MCF 10A (cell line): Measurements from ENCODE around the gene COX10. TPM values are rescaled to one million over a fixed set of nuclear protein-coding genes. Genes with fewer than 3 reads are reported as not detected.
A peak's percentile ranks its signal among the peaks of the same experiment; 100 is the strongest.
"Not testable (repeated sequence)": the region's sequence is repeated elsewhere in the genome, so short reads cannot be mapped to it uniquely, and the experiment has no call there.

Experiments used
- Bru-seq: library from RNA; stranded (reverse); fragments of 400-500 nt; gene quantifications from one replicate; lab custom pipeline; 2021; lab: Mats Ljungman, UMichigan
- BruChase-seq, 2 experiments: library from RNA; stranded (reverse); fragments of 400-500 nt; gene quantifications; one replicate each; lab custom pipeline; 2021; lab: Mats Ljungman, UMichigan
- BruUV-seq: library from RNA; stranded (reverse); fragments of 400-500 nt; replicated peaks from 2 replicates; lab custom pipeline; 2021; lab: Mats Ljungman, UMichigan
- CTCF ChIA-PET: fragments of 300-600 bp; sonication (Branson Sonifier 250); formaldehyde crosslinking; extraction: SDS; loops from one replicate; lab custom pipeline; 2021; ENCODE audit warnings: antibody characterized with exemption, inconsistent platforms; lab: Yijun Ruan, JAX
- POLR2A ChIA-PET: fragments of 300-600, 350-650 bp; sonication (Branson Sonifier 250); formaldehyde crosslinking; extraction: SDS; loops from one replicate; lab custom pipeline; 2020; ENCODE audit warnings: antibody characterized with exemption, inconsistent platforms; lab: Yijun Ruan, JAX
- DNase-seq: peaks from one replicate; pipeline ENCODE4 v3.0.0-alpha.2; 2018; ENCODE audit not compliant: unreplicated experiment
- H3K27ac Mint-ChIP-seq: one replicate; pipeline ENCODE4 v1.8.0; 2022; ENCODE audit warnings: mild to moderate bottlenecking, low read depth, mixed read lengths; ENCODE audit not compliant: unreplicated experiment
- H3K27me3 Mint-ChIP-seq: one replicate; pipeline ENCODE4 v1.8.0; 2022; ENCODE audit warnings: mixed read lengths; ENCODE audit not compliant: insufficient read depth, unreplicated experiment
- H3K36me3 Mint-ChIP-seq: one replicate; pipeline ENCODE4 v1.8.0; 2022; ENCODE audit warnings: mild to moderate bottlenecking, moderate library complexity, mixed read lengths; ENCODE audit not compliant: insufficient read depth, unreplicated experiment
- H3K4me1 Mint-ChIP-seq: one replicate; pipeline ENCODE4 v1.8.0; 2022; ENCODE audit warnings: mixed read lengths; ENCODE audit not compliant: insufficient read depth, unreplicated experiment
- H3K4me3 Mint-ChIP-seq: one replicate; pipeline ENCODE4 v1.8.0; 2022; ENCODE audit warnings: mild to moderate bottlenecking, moderate library complexity, mixed read lengths; ENCODE audit not compliant: unreplicated experiment
- H3K9me3 Mint-ChIP-seq: one replicate; pipeline ENCODE4 v1.8.0; 2022; ENCODE audit warnings: mixed read lengths; ENCODE audit not compliant: unreplicated experiment
- CTCF ChIP-seq: fragments of 200-600 bp; IDR thresholded peaks from one replicate; pipeline ENCODE4 v1.8.0; 2022; ENCODE audit warnings: antibody characterized with exemption, mild to moderate bottlenecking; ENCODE audit not compliant: unreplicated experiment
- intact Hi-C: fragments of 100-400 bp; cut with micrococcal nuclease; formaldehyde crosslinking; loops from 2 replicates; pipeline ENCODE4 v1.14.1; 2022
- long read RNA-seq: library from polyadenylated mRNA; stranded (forward); transcript quantifications from one replicate; pipeline ENCODE4 v2.0.0, GENCODE V29; 2022
- total RNA-seq: library from RNA; stranded (reverse); gene quantifications from 2 replicates; pipeline ENCODE4 v1.2.3, GENCODE V29; 2022

Gene COX10
- total RNA-seq (16.4 and 21.0 TPM in 2 replicates), Bru-seq, nascent RNA (percentile 76 among the genes with signal in this experiment), BruChase-seq, experiment 1, labeled RNA remaining after a 6-hour chase (percentile 50 among the genes with signal in this experiment), BruChase-seq, experiment 2, labeled RNA remaining after a 2-hour chase (percentile 59 among the genes with signal in this experiment)
- long read RNA-seq, transcript COX10-204 (6 exons, 1,509 nt) = minor isoform, 7 of 79 reads
- long read RNA-seq, transcript COX10-202 (3 exons, 875 nt) = minor isoform, 6 of 79 reads
- long read RNA-seq, transcript COX10-201 (7 exons, 2,873 nt) = major isoform, 55 of 79 reads
- long read RNA-seq, partial matches to known transcripts = 7 of 79 reads
- long read RNA-seq, other reads (novel, unspliced or antisense) = 4 of 79 reads

GRCh38 chr17:14069251-14070021, at the start of gene COX10:
TSS of gene COX10 (plus strand) at chr17:14069504. CDS start at chr17:14069606, 102 bp downstream.
- ChIA-PET POLR2A (interaction anchor here (0.6 to 4.4 kb wide), 23 partner anchors 8 to 776 kb away, joined by 3 to 46 read pairs (median 4); partner anchors contain the start of gene HS3ST3B1), CTCF (interaction anchor here (0.6 to 1.7 kb wide), 5 partner anchors 233 to 857 kb away, joined by 3 to 5 read pairs (median 4); no protein-coding TSS in a partner anchor)
- Mint-ChIP-seq H3K27ac (peak within 1 kb of the TSS; percentile 96), H3K4me1 (peaks cover 29% of the 10 kb centered on the region), H3K27me3 (no peaks in the 10 kb centered on the region), H3K36me3 (peaks cover 19% of the 10 kb centered on the region), H3K4me3 (peak within 1 kb of the TSS; percentile 95), H3K9me3 (no peaks in the 10 kb centered on the region)
- BruUV-seq = TSS peak; percentile 39
- intact Hi-C loops = loop anchor here (1.0 to 10.0 kb wide), 3 partner anchors 135 to 469 kb away; partner anchors contain the start of gene HS3ST3B1
- no peak for TF ChIP-seq CTCF
- DNase-seq = peak; percentile 92

GRCh38 chr17:14021651-14022294, 47.5 kb upstream of the COX10 start:
- CTCF ChIA-PET, intact Hi-C loops, H3K36me3 Mint-ChIP-seq, H3K27ac Mint-ChIP-seq, POLR2A ChIA-PET, DNase-seq, H3K9me3 Mint-ChIP-seq, H3K4me3 Mint-ChIP-seq, H3K4me1 Mint-ChIP-seq, H3K27me3 Mint-ChIP-seq, BruUV-seq: not testable (repeated sequence)

GRCh38 chr17:14029755-14030154, 39.5 kb upstream of the COX10 start:
- H3K9me3 Mint-ChIP-seq, H3K4me1 Mint-ChIP-seq, BruUV-seq, intact Hi-C loops, H3K4me3 Mint-ChIP-seq, DNase-seq, CTCF ChIA-PET, POLR2A ChIA-PET, H3K27me3 Mint-ChIP-seq, H3K27ac Mint-ChIP-seq: not testable (repeated sequence)
- H3K36me3 Mint-ChIP-seq = peaks cover 21% of the 10 kb centered on the region

- H3K4me1 Mint-ChIP-seq = no peaks in the 10 kb centered on the region
- ChIA-PET POLR2A (no interaction called here), CTCF (no interaction called here)
- no peak for TF ChIP-seq CTCF
- H3K9me3 Mint-ChIP-seq = no peaks in the 10 kb centered on the region
- H3K4me3 Mint-ChIP-seq = no peak overlapping the region
- no TSS peak for BruUV-seq
- no peaks in the 10 kb centered on the region for H3K27me3 Mint-ChIP-seq
- intact Hi-C loops = no loop called here
- peaks cover 21% of the 10 kb centered on the region for H3K36me3 Mint-ChIP-seq
- peak overlapping the region; percentile 31 for H3K27ac Mint-ChIP-seq
- no peak for DNase-seq
These were observed 37.1 kb upstream of the COX10 start for GRCh38 chr17:14032234-14032633.
